A549 (cell line): ENCODE results near the gene ATP5PO. TPM values are rescaled to one million over a fixed set of nuclear protein-coding genes. Genes with fewer than 3 reads are reported as not detected.
"Not testable (repeated sequence)": the region's sequence is repeated elsewhere in the genome, so short reads cannot be mapped to it uniquely, and the experiment has no call there.

ENCODE experiments used
- ATAC-seq, 2 experiments: fragments of 200-7000 bp in 1 of 2; fragments of >200 bp in 1 of 2; cut with Nextera tagmentation in 1 of 2; cut with Tn5 transposase in 1 of 2; 3 replicates each; pipeline versions ENCODE4 v1.8.0 to v1.9.1; 2018 to 2020; ENCODE audit warnings: mild to moderate bottlenecking in 1 of 2, moderate library complexity in 1 of 2
- CTCF ChIA-PET: fragments of 300-600 bp; sonication (Branson Sonifier 250); formaldehyde crosslinking; extraction: SDS; loops from one replicate; lab custom pipeline; 2021; ENCODE audit warnings: antibody characterized with exemption, inconsistent platforms; lab: Yijun Ruan, JAX
- POLR2A ChIA-PET: fragments of 350-600 bp; formaldehyde crosslinking; extraction: SDS; loops from one replicate; lab custom pipeline; 2021; ENCODE audit warnings: antibody characterized with exemption, inconsistent platforms; lab: Yijun Ruan, JAX
- DNase-seq, 2 experiments: peaks; one replicate each; pipeline versions ENCODE4 v3.0.0 to v3.0.0-alpha.2; 2011 to 2016; ENCODE audit warnings: low read depth in 1 of 2, low spot score in 1 of 2
- FAIRE-seq: peaks from 2 replicates; lab custom pipeline; 2011; peaks lifted over from hg19 to GRCh38; lab: Jason Lieb, UNC
- H3K27ac ChIP-seq, 2 experiments: fragments of >200 bp; sonication (Bioruptor Twin); formaldehyde crosslinking; 3 replicates each; pipeline ENCODE4 v1.5.1; 2016 to 2017
- H3K4me1 ChIP-seq: fragments of >200 bp; sonication (Bioruptor Twin); formaldehyde crosslinking; 3 replicates; pipeline ENCODE4 v1.6.1; 2016
- H3K4me2 ChIP-seq: fragments of >200 bp; sonication (Bioruptor Twin); formaldehyde crosslinking; 3 replicates; pipeline ENCODE4 v1.6.1; 2016
- H3K4me3 ChIP-seq: fragments of >200 bp; sonication (Bioruptor Twin); formaldehyde crosslinking; 3 replicates; pipeline ENCODE4 v1.5.1; 2016
- H3K9me3 ChIP-seq: fragments of >200 bp; sonication (Bioruptor Twin); formaldehyde crosslinking; 3 replicates; pipeline ENCODE4 v1.6.1; 2016
- CBX8 ChIP-seq: fragments of 200-600 bp; sonication (generic); IDR thresholded peaks from 2 replicates; pipeline ENCODE4 v1.6.1; 2016
- CEBPB ChIP-seq, 2 experiments: fragments of >200 bp in 1 of 2; sonication (Bioruptor Twin) in 1 of 2; formaldehyde crosslinking in 1 of 2; IDR thresholded peaks; 2 replicates each; pipeline ENCODE4 v1.6.1; 2012 to 2016
- CHD4 ChIP-seq: fragments of 200-600 bp; sonication (generic); IDR thresholded peaks from 2 replicates; pipeline ENCODE4 v1.6.1; 2016; ENCODE audit warnings: antibody characterized with exemption, mild to moderate bottlenecking, borderline replicate concordance
- EHF ChIP-seq: fragments of 250-450 bp; sonication (Bioruptor Pico); IDR thresholded peaks from 2 replicates; pipeline ENCODE4 v1.5.0; 2020; ENCODE audit warnings: mild to moderate bottlenecking
- EHMT2 ChIP-seq: fragments of 200-600 bp; sonication (generic); IDR thresholded peaks from 2 replicates; pipeline ENCODE4 v1.6.1; 2016; ENCODE audit warnings: antibody characterized with exemption, low read depth, mild to moderate bottlenecking, moderate library complexity
- EP300 ChIP-seq, 2 experiments: fragments of >200 bp; sonication (Bioruptor Twin); formaldehyde crosslinking; IDR thresholded peaks; 2 replicates in 1 of 2; 3 replicates in 1 of 2; pipeline ENCODE4 v1.6.1; 2016 to 2017
- ESRRA ChIP-seq: fragments of 150-350 bp; IDR thresholded peaks from 2 replicates; pipeline ENCODE4 v1.6.1; 2014; ENCODE audit warnings: mild to moderate bottlenecking, low read length, borderline replicate concordance
- HEYL ChIP-seq: fragments of 250-450 bp; sonication (Bioruptor Pico); IDR thresholded peaks from 2 replicates; pipeline ENCODE4 v1.8.0; 2021; ENCODE audit warnings: mild to moderate bottlenecking, moderate library complexity
- HOXB5 ChIP-seq: fragments of 250-450 bp; sonication (Bioruptor Pico); IDR thresholded peaks from 2 replicates; pipeline ENCODE4 v1.5.0; 2020; ENCODE audit warnings: mild to moderate bottlenecking, moderate library complexity
- JUN ChIP-seq, 2 experiments: fragments of >200 bp; sonication (Bioruptor Twin); formaldehyde crosslinking; IDR thresholded peaks; 2 replicates in 1 of 2; 3 replicates in 1 of 2; pipeline ENCODE4 v1.6.1; 2016 to 2017
- JUNB ChIP-seq: fragments of >200 bp; sonication (Bioruptor Twin); formaldehyde crosslinking; IDR thresholded peaks from 2 replicates; pipeline ENCODE4 v1.6.1; 2016
- KDM5A ChIP-seq: fragments of 200-600 bp; sonication (generic); IDR thresholded peaks from 2 replicates; pipeline ENCODE4 v1.6.1; 2016; ENCODE audit warnings: antibody characterized with exemption, mild to moderate bottlenecking
- MAZ ChIP-seq: fragments of 150-350 bp; IDR thresholded peaks from 2 replicates; pipeline ENCODE4 v1.6.1; 2014; ENCODE audit warnings: antibody characterized with exemption, low read depth, low read length, borderline replicate concordance
- NPAS2 ChIP-seq: fragments of 250-450 bp; sonication (Bioruptor Pico); IDR thresholded peaks from 2 replicates; pipeline ENCODE4 v1.8.0; 2022; ENCODE audit warnings: mild to moderate bottlenecking, moderate library complexity, borderline replicate concordance
- RARB ChIP-seq: fragments of 250-450 bp; sonication (Bioruptor Pico); IDR thresholded peaks from 2 replicates; pipeline ENCODE4 v1.8.0; 2021; ENCODE audit warnings: mild to moderate bottlenecking, moderate library complexity
- RFX5 ChIP-seq: fragments of 450-650 bp; IDR thresholded peaks from 2 replicates; pipeline ENCODE4 v1.7.1; 2014; ENCODE audit warnings: antibody characterized with exemption, mild to moderate bottlenecking, moderate library complexity
- RNF2 ChIP-seq: fragments of 200-600 bp; sonication (generic); IDR thresholded peaks from 2 replicates; pipeline ENCODE4 v1.6.1; 2016; ENCODE audit warnings: low read depth, mild to moderate bottlenecking, antibody characterized with exemption, moderate library complexity, borderline replicate concordance
- SMC3 ChIP-seq: fragments of >200 bp; sonication (Bioruptor Twin); formaldehyde crosslinking; IDR thresholded peaks from 3 replicates; pipeline ENCODE4 v1.6.1; 2018; ENCODE audit warnings: inconsistent platforms
- TFCP2L1 ChIP-seq: fragments of 250-450 bp; sonication (Bioruptor Pico); IDR thresholded peaks from 2 replicates; pipeline ENCODE4 v1.5.0; 2021; ENCODE audit warnings: mild to moderate bottlenecking
- TP53 ChIP-seq: fragments of 250-450 bp; sonication (Bioruptor Pico); IDR thresholded peaks from 2 replicates; pipeline ENCODE4 v1.5.0; 2021; ENCODE audit warnings: mild to moderate bottlenecking, moderate library complexity
- ZFP36 ChIP-seq: fragments of 450-650 bp; IDR thresholded peaks from 2 replicates; pipeline ENCODE4 v1.6.1; 2014; ENCODE audit warnings: borderline replicate concordance; ENCODE audit not compliant: partially characterized antibody
- ZSCAN20 ChIP-seq: fragments of 250-450 bp; sonication (Bioruptor Pico); IDR thresholded peaks from 2 replicates; pipeline ENCODE4 v1.8.0; 2022; ENCODE audit warnings: mild to moderate bottlenecking, moderate library complexity
- WGBS: methylation state at CpG from one replicate; pipeline ENCODE4 v1.1.6; 2017; ENCODE audit errors: missing lambda C conversion rate; 5-methylcytosine and 5-hydroxymethylcytosine counted together
- polyA plus RNA-seq, 4 experiments: library from polyadenylated mRNA; depleted of rRNA in 3 of 4; stranded (reverse); fragments of >200 nt; fragmentation: RNase III in 1 of 4; extraction: RNeasy Plus Mini Kit Qiagen cat#74134 plus additional on column Dnase treatment in 1 of 4; gene quantifications; 2 replicates in 3 of 4; 3 replicates in 1 of 4; pipeline ENCODE4 v1.2.3, GENCODE V29; 2011 to 2017
- TF ChIP-seq, protein P1 (sequence below): fragments of 250-450 bp; sonication (Bioruptor Pico); IDR thresholded peaks from 2 replicates; pipeline ENCODE4 v1.5.0; 2021; ENCODE audit warnings: mild to moderate bottlenecking, moderate library complexity, borderline replicate concordance
- TF ChIP-seq, protein P2 (sequence below): fragments of >200 bp; sonication (Bioruptor Twin); formaldehyde crosslinking; IDR thresholded peaks from 2 replicates; pipeline ENCODE4 v1.6.1; 2016

The ATP5PO gene
- polyA plus RNA-seq, 2 of the 4 experiments (the other 2 are of a cell fraction): 143 to 252 TPM

DNA sequence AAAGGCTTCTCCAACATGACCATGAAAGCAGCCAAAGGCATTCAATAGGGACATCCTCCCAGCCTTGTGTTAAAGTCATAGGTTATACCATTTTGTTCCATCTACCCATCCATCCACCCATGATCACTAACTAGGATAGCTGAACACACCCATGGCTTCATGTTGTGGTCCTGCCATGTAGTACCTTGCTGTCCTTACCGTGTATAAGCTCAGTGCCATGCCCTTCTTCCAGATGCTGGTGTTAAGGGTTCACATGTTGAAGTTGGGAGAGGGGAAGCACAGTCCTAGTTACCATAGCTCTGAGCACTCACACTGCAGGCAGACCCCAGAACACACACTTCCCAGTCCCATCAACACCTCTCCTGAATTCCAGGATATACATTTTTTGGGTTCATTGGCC is 51.5 kb downstream of the ATP5PO start (continued):
- TF ChIP-seq, protein P1, sequence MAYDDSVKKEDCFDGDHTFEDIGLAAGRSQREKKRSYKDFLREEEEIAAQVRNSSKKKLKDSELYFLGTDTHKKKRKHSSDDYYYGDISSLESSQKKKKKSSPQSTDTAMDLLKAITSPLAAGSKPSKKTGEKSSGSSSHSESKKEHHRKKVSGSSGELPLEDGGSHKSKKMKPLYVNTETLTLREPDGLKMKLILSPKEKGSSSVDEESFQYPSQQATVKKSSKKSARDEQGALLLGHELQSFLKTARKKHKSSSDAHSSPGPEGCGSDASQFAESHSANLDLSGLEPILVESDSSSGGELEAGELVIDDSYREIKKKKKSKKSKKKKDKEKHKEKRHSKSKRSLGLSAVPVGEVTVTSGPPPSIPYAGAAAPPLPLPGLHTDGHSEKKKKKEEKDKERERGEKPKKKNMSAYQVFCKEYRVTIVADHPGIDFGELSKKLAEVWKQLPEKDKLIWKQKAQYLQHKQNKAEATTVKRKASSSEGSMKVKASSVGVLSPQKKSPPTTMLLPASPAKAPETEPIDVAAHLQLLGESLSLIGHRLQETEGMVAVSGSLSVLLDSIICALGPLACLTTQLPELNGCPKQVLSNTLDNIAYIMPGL (CRISPR knock-in tag): no peak

DNA sequence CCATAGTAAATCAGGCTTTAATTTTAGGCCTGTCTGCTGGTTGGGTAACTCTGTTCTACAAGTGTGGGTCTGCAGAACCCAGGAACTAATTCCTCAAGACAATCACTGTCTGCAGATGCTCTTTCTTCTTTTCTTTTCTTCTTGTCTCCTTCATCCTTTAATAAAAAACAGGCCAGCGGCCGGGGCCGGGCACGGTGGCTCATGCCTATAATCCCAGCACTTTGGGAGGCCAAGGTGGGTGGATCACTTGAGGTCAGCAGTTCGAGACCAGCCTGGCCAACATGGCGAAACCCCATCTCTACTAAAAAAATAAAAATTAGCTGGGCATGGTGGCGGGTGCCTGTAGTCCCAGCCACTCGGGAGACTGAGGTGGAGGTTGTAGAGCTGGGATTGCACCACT is 52.4 kb downstream of the ATP5PO start:
- H3K4me3 ChIP-seq, H3K9me3 ChIP-seq, H3K4me2 ChIP-seq, H3K4me1 ChIP-seq, POLR2A ChIA-PET, ATAC-seq, FAIRE-seq, H3K27ac ChIP-seq, DNase-seq: not testable (repeated sequence)
- WGBS: 77% methylated on average over 7 of the region's 8 CpGs
- CTCF ChIA-PET: interaction anchor here (1.1 kb wide), 1 partner anchor 485 kb away, joined by 3 read pairs; no protein-coding TSS in a partner anchor

DNA sequence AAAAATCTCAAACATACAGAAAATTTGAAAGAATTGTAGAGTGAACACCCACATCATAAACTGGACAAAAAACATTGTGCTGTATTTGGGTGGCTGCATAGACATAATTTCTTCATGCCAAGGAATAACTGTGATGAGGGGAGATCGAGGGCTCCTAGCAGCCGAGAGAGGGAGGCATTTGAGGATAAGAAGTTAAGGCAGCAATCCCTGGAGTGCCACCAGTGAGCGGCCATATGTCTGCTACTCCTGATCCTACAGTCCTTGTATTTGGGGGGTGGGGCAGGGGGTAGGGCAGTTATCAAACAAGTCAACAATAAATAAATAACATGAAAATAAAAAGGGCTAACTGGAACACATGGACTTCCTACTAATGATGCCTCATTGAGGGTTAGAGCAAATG is 54.5 kb downstream of the ATP5PO start:
- FAIRE-seq: no peak
- no peak for TF ChIP-seq ESRRA
- no peak for TF ChIP-seq HEYL (CRISPR knock-in tag)
- TF ChIP-seq CBX8: no peak
- TF ChIP-seq JUNB: no peak
- no peak for TF ChIP-seq EP300 (IDR thresholded peaks at IDR 0.05)
- ATAC-seq: no peak
- H3K27ac ChIP-seq: no peak overlapping the region
- POLR2A ChIA-PET: no interaction called here
- H3K4me1 ChIP-seq: no peaks in the 10 kb centered on the region
- H3K4me3 ChIP-seq: no peak overlapping the region
- DNase-seq: no peak
- 81% methylated on average over 3 of the region's 3 CpGs for WGBS
- H3K9me3 ChIP-seq: no peaks in the 10 kb centered on the region
- CTCF ChIA-PET: no interaction called here
- no peak overlapping the region for H3K4me2 ChIP-seq

DNA sequence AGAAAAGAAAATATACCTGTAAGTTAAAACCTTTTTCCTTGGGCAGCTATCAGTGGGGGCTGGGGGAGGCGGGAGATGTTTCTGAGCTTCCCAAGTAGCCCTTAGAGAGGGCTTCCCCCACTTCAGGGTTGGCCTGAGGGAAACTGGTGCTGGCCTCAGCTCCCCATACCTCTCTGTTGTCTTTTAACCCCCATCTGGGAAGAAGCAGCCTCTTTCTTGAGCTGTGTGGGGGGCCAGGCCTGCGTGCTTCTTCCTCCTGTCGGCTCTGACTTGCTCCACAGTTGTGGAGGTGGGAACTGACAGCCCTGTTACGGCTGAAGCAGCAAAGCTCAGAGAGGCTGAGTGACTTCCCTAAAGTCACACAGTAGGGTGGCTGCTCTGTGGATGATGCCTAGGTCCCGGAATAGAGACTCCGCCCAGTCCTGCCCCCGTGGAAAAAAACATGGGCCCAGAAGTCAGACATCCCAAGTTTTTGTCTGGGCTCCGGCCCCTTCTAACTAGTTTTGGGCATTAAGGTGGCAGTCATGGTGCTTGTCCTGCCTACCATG is 55.2 kb downstream of the ATP5PO start:
- no peak for FAIRE-seq
- ChIA-PET CTCF (no interaction called here), POLR2A (no interaction called here)

DNA sequence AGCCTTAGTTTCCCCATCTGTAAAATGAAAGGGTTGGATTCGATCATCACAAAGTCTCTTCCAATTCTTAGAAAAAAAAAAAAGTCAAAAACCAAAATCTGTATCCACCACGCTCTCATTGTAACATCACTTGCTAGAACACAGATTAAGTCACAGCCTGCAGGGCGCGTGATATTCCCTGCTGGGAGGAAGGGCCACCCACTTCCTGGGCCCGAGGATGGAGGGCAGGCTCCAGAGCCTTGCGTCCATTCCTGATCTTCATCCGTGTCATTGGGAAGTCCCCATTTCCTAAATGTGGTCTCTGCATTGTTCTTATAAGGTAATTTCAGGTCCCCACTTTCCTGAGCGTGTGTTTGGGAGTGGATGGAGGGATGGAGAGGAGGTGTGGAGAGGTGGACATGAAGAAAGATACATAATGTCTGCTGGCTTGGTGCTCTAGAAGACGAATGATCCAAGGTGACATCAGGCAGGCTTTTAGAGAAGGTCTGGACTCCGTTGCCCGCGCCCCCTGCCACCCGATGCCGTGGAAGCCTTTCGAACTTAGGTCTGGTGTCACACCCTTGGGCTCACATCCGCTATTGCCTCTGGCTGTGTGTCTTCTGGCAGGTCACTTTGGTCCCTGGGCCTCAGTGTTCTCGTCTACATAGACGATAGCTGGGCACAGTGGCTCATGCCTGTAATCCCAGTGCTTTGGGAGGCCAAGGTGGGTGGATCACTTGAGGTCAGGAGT is 56.1 kb downstream of the ATP5PO start:
- FAIRE-seq: no peak
- H3K4me3 ChIP-seq: no peak overlapping the region
- no peak for DNase-seq
- ChIA-PET CTCF (interaction anchor here (0.7 kb wide), 1 partner anchor 1719 kb away, joined by 3 read pairs; no protein-coding TSS in a partner anchor), POLR2A (no interaction called here)
- H3K4me2 ChIP-seq: no peak overlapping the region
- H3K9me3 ChIP-seq: no peaks in the 10 kb centered on the region
- no peak overlapping the region for H3K27ac ChIP-seq
- no peak for TF ChIP-seq RFX5
- TF ChIP-seq CEBPB (IDR thresholded peaks at IDR 0.05): no peak
- no peak for TF ChIP-seq EP300 (IDR thresholded peaks at IDR 0.05)
- TF ChIP-seq HOXB5 (CRISPR knock-in tag): no peak
- no peak for TF ChIP-seq TP53 (CRISPR knock-in tag)
- TF ChIP-seq, protein P2, sequence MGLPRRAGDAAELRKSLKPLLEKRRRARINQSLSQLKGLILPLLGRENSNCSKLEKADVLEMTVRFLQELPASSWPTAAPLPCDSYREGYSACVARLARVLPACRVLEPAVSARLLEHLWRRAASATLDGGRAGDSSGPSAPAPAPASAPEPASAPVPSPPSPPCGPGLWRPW: no peak
- no peak for TF ChIP-seq MAZ
- no peak for TF ChIP-seq RNF2
- TF ChIP-seq CBX8: no peak
- TF ChIP-seq EHMT2: no peak
- no peak for TF ChIP-seq ZSCAN20 (CRISPR knock-in tag)
- no peak for TF ChIP-seq KDM5A
- TF ChIP-seq CHD4: no peak
- TF ChIP-seq JUN (IDR thresholded peaks at IDR 0.05): no peak
- TF ChIP-seq RARB (CRISPR knock-in tag): no peak
- TF ChIP-seq HEYL (CRISPR knock-in tag): no peak
- no peak for TF ChIP-seq ZFP36
- no peak for TF ChIP-seq SMC3
- no peak for TF ChIP-seq NPAS2 (CRISPR knock-in tag)
- no peak for TF ChIP-seq TFCP2L1 (CRISPR knock-in tag)
- WGBS: 81% methylated on average over 16 of the region's 18 CpGs
- H3K4me1 ChIP-seq: peaks cover 6% of the 10 kb centered on the region
- ATAC-seq: no peak

More for the DNA sequence above, 55.2 kb downstream of the ATP5PO start:
- no peak for ATAC-seq
- no peaks in the 10 kb centered on the region for H3K4me1 ChIP-seq
- no peak overlapping the region for H3K4me3 ChIP-seq
- 83% methylated on average over 8 of the region's 8 CpGs for WGBS
- H3K4me2 ChIP-seq: no peak overlapping the region
- DNase-seq: no peak
- no peaks in the 10 kb centered on the region for H3K9me3 ChIP-seq
- H3K27ac ChIP-seq: no peak overlapping the region
- TF ChIP-seq EHF (CRISPR knock-in tag) (no peak), JUNB (no peak), ESRRA (no peak)
- TF ChIP-seq, all 56 proteins: peak for 0
